Neural cell (in vitro differentiated cells): ENCODE results near the gene LIPM. TPM values are rescaled to one million over a fixed set of nuclear protein-coding genes. Genes with fewer than 3 reads are reported as not detected.
"Not testable (repeated sequence)": the region's sequence is repeated elsewhere in the genome, so short reads cannot be mapped to it uniquely, and the experiment has no call there.

Source experiments
- H2AFZ ChIP-seq: fragments of 200-600, 300-800 bp; sonication (generic), shearing (Covaris generic); 2 replicates; pipeline ENCODE4 v1.6.0; 2014; ENCODE audit warnings: low read depth, mild to moderate bottlenecking, antibody characterized with exemption, low read length, moderate library complexity
- H3F3A ChIP-seq: fragments of 200-600 bp; shearing (Covaris generic); 2 replicates; pipeline ENCODE4 v1.6.1; 2016; ENCODE audit warnings: mild to moderate bottlenecking, moderate library complexity, mixed read lengths, antibody characterized with exemption, low read length; ENCODE audit not compliant: insufficient read depth, poor library complexity, severe bottlenecking
- H3K27ac ChIP-seq: fragments of 200-600, 300-800 bp; sonication (generic), shearing (Covaris generic); 2 replicates; pipeline ENCODE4 v1.5.1; 2014; ENCODE audit warnings: mild to moderate bottlenecking, low read length, moderate library complexity
- H3K27me3 ChIP-seq: fragments of 300-800, 200-600 bp; sonication (generic), shearing (Covaris generic); 2 replicates; pipeline ENCODE4 v1.6.0; 2014; ENCODE audit warnings: mild to moderate bottlenecking, low read depth, low read length, moderate library complexity; ENCODE audit not compliant: insufficient read depth
- H3K36me3 ChIP-seq: fragments of 300-800, 200-600 bp; sonication (generic), shearing (Covaris generic); 2 replicates; pipeline ENCODE4 v1.5.1; 2014; ENCODE audit warnings: mild to moderate bottlenecking, antibody characterized with exemption, low read length, moderate library complexity; ENCODE audit not compliant: insufficient read depth
- H3K4me2 ChIP-seq: fragments of 300-800, 200-600 bp; sonication (generic), shearing (Covaris generic); 2 replicates; pipeline ENCODE4 v1.6.0; 2014; ENCODE audit warnings: mild to moderate bottlenecking, low read length
- H3K4me3 ChIP-seq: fragments of 300-800, 200-600 bp; sonication (generic), shearing (Covaris generic); 2 replicates; pipeline ENCODE4 v1.5.1; 2014; ENCODE audit warnings: mild to moderate bottlenecking, low read length, moderate library complexity
- H3K79me2 ChIP-seq: fragments of 200-600 bp; shearing (Covaris generic); replicated peaks from 2 replicates; pipeline ENCODE4 v1.6.0; 2014; ENCODE audit warnings: mild to moderate bottlenecking, low read length, moderate library complexity; ENCODE audit not compliant: insufficient read depth
- H3K9ac ChIP-seq: fragments of 300-800, 200-600 bp; sonication (generic), shearing (Covaris generic); 2 replicates; pipeline ENCODE4 v1.6.1; 2016; ENCODE audit warnings: mild to moderate bottlenecking, low read length, mixed read lengths
- H3K9me2 ChIP-seq: fragments of 200-600 bp; shearing (Covaris generic); 2 replicates; pipeline ENCODE4 v1.6.1; 2016; ENCODE audit warnings: mild to moderate bottlenecking, low read length, mixed read lengths; ENCODE audit not compliant: insufficient read depth
- H3K9me3 ChIP-seq: fragments of 200-600, 300-800 bp; sonication (generic), shearing (Covaris generic); 2 replicates; pipeline ENCODE4 v1.6.1; 2016; ENCODE audit warnings: mild to moderate bottlenecking, mixed run types, low read length, moderate library complexity, mixed read lengths
- H4K20me1 ChIP-seq: fragments of 200-600 bp; shearing (Covaris generic); 2 replicates; pipeline ENCODE4 v1.6.1; 2016; ENCODE audit warnings: mild to moderate bottlenecking, mixed run types; ENCODE audit not compliant: insufficient read depth
- EP300 ChIP-seq: fragments of 450-650 bp; conservative IDR thresholded peaks from 2 replicates; pipeline ENCODE4 v1.6.1; 2014; ENCODE audit warnings: antibody characterized with exemption, mild to moderate bottlenecking, moderate library complexity; ENCODE audit not compliant: poor library complexity, severe bottlenecking
- EZH2 ChIP-seq: fragments of 200-600, 300-800 bp; shearing (Covaris generic), sonication (generic); IDR thresholded peaks from 2 replicates; pipeline ENCODE4 v1.6.1; 2014; ENCODE audit warnings: antibody characterized with exemption, low read length, borderline replicate concordance, mild to moderate bottlenecking; ENCODE audit not compliant: insufficient read depth, poor library complexity, severe bottlenecking
- MXI1 ChIP-seq: fragments of 450-650 bp; conservative IDR thresholded peaks from 2 replicates; pipeline ENCODE4 v1.6.1; 2014; ENCODE audit warnings: antibody characterized with exemption, mild to moderate bottlenecking; ENCODE audit not compliant: poor library complexity, severe bottlenecking
- POLR2AphosphoS5 ChIP-seq: IDR thresholded peaks from 2 replicates; pipeline ENCODE4 v1.6.1; 2012
- RAD21 ChIP-seq: fragments of 450-650 bp; conservative IDR thresholded peaks from 2 replicates; pipeline ENCODE4 v1.6.1; 2014; ENCODE audit warnings: antibody characterized with exemption, mild to moderate bottlenecking, moderate library complexity
- REST ChIP-seq: IDR thresholded peaks from 2 replicates; pipeline ENCODE4 v1.6.1; 2012; ENCODE audit warnings: borderline replicate concordance
- SMC3 ChIP-seq: fragments of 450-650 bp; conservative IDR thresholded peaks from 2 replicates; pipeline ENCODE4 v1.6.1; 2014; ENCODE audit warnings: antibody characterized with exemption, mild to moderate bottlenecking, moderate library complexity; ENCODE audit not compliant: poor library complexity
- TAF1 ChIP-seq: IDR thresholded peaks from 2 replicates; pipeline ENCODE4 v1.6.1; 2012; ENCODE audit warnings: low read depth
- polyA plus RNA-seq: library from polyadenylated mRNA; depleted of rRNA; stranded (reverse); fragments of >200 nt; gene quantifications from 2 replicates; pipeline ENCODE4 v1.2.3, GENCODE V29; 2014
- TF ChIP-seq, protein P1 (sequence below): fragments of 450-650 bp; IDR thresholded peaks from 2 replicates; pipeline ENCODE4 v1.5.1; 2014; ENCODE audit warnings: antibody characterized with exemption, mild to moderate bottlenecking, moderate library complexity; ENCODE audit not compliant: poor library complexity, severe bottlenecking

Gene LIPM
- polyA plus RNA-seq, 1 donor from 2014 or later, result not detected

DNA sequence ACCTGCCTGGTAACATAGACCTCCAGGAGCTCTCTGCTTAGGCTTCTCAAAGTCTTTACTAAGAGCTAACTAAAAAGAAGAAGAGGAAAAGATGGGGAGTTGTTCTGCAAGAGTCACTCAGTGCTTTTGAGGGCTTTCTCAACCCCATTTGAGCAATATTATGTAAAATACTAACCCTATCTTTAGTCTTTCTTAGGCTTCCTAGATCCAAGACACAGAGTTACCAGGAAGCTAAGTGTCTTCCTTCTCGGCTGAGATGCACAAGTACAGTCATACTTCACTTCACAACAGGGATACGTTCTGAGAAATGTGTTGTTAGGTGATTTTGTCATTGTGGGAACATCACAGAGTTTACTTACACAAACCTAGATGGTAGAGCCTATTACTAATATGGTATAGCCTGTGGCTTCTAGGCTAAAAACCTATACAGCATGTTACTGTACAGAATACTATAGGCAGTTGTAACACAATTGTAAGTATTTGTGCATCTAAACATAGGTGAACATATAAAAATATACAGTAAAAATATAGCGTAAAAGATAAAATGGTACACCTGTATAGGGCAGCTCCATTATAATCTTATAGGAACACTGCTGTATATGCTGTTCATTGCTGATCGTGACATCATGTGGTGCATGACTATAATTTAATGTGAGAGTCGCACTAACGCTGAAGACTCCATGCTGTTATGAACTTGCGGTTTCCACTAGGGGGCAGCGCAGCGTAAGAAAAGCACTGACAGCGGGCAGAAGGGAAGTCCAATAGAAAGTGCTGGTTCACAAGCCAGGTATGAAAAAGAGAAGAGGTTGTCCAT is 32.8 kb downstream of the LIPM start:
- Histone ChIP-seq H3K36me3 (no peaks in the 10 kb centered on the region), H3K9me2 (no peaks in the 10 kb centered on the region), H3K27ac (no peak overlapping the region), H2AFZ (no peak overlapping the region), H3K9ac (no peak overlapping the region), H4K20me1 (no peaks in the 10 kb centered on the region), H3K27me3 (no peaks in the 10 kb centered on the region), H3K9me3 (no peaks in the 10 kb centered on the region), H3K4me3 (no peak overlapping the region), H3K4me2 (no peak overlapping the region), H3F3A (no peaks in the 10 kb centered on the region), H3K79me2 (no peaks in the 10 kb centered on the region)
- TF ChIP-seq SMC3, result peak; percentile 91
- TF ChIP-seq MXI1, result no peak
- TF ChIP-seq RAD21, result peak; percentile 95
- TF ChIP-seq REST, result no peak
- no peak for TF ChIP-seq TAF1
- no peak for TF ChIP-seq EZH2
- TF ChIP-seq, protein P1, sequence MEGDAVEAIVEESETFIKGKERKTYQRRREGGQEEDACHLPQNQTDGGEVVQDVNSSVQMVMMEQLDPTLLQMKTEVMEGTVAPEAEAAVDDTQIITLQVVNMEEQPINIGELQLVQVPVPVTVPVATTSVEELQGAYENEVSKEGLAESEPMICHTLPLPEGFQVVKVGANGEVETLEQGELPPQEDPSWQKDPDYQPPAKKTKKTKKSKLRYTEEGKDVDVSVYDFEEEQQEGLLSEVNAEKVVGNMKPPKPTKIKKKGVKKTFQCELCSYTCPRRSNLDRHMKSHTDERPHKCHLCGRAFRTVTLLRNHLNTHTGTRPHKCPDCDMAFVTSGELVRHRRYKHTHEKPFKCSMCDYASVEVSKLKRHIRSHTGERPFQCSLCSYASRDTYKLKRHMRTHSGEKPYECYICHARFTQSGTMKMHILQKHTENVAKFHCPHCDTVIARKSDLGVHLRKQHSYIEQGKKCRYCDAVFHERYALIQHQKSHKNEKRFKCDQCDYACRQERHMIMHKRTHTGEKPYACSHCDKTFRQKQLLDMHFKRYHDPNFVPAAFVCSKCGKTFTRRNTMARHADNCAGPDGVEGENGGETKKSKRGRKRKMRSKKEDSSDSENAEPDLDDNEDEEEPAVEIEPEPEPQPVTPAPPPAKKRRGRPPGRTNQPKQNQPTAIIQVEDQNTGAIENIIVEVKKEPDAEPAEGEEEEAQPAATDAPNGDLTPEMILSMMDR, result peak; percentile 95
- no peak for TF ChIP-seq EP300
- no peak for TF ChIP-seq POLR2AphosphoS5

GRCh38 chr10:88835910-88836221 is 33.3 kb downstream of the LIPM start:
- Histone ChIP-seq H3K27me3 (no peaks in the 10 kb centered on the region), H4K20me1 (no peaks in the 10 kb centered on the region), H3K9me3 (no peaks in the 10 kb centered on the region), H3K27ac (no peak overlapping the region), H3K9ac (no peak overlapping the region), H3F3A (no peaks in the 10 kb centered on the region), H3K4me2 (no peak overlapping the region), H2AFZ (no peak overlapping the region), H3K36me3 (no peaks in the 10 kb centered on the region), H3K4me3 (no peak overlapping the region), H3K79me2 (no peaks in the 10 kb centered on the region), H3K9me2 (no peaks in the 10 kb centered on the region)
- TF ChIP-seq REST (no peak), EZH2 (no peak), SMC3 (peak; percentile 41), TAF1 (no peak), POLR2AphosphoS5 (no peak), EP300 (no peak)
- TF ChIP-seq, protein P1, result no peak

DNA sequence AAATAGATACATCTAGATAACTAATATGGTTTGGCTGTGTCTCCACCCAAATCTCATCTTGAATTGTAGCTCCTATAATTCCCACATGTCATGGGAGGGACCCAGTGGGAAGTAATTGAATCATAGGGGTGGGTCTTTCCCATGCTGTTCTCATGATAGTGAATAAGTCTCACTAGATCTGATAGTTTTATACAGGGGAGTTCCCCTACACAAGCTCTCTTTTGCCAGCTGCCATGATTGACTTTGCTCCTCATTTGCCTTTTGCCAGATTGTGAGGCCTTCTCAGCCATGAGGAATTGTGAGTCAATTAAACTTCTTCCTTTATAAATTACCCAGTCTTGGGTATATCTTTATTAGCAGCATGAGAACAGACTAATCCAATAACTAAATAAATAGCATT is 35.1 kb downstream of the LIPM start:
- H3K79me2 ChIP-seq, H3K27me3 ChIP-seq, H4K20me1 ChIP-seq, H3K4me2 ChIP-seq, H3K4me3 ChIP-seq, H3K9me2 ChIP-seq, H3K9me3 ChIP-seq, H3F3A ChIP-seq, H3K27ac ChIP-seq, H3K9ac ChIP-seq, H3K36me3 ChIP-seq, H2AFZ ChIP-seq: not testable (repeated sequence)
